ENCODE measurements around the gene MTFR1L. TPM values are rescaled to one million over a fixed set of nuclear protein-coding genes. Genes with fewer than 3 reads are reported as not detected.
A peak's percentile ranks its signal among the peaks of the same experiment; 100 is the strongest.

MTFR1L gene
- total RNA-seq, 2 experiments from 2014 or later = 25.5 to 28.0 TPM

DNA sequence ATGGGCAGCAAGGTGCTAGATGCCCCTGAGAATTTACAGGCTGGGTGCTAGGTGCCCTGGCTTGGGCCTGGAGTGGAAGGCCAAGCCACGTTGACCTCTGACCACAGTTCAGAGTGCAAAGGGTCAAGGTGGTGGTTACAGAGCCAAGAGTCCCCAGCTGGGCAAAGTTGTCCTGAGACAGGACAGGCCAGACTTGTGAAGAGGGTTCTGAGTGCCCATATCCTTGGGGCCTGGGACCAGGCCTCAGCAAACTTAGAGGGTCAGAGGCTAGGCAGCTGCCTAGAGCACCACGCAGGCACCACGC, 38.7 kb upstream of the MTFR1L start:
- POLR2A ChIA-PET = no interaction called here
- Mint-ChIP-seq H3K4me1 (ENCODE audit: low read depth) (peaks cover 28% of the 10 kb centered on the region), H3K27ac (no peak overlapping the region), H3K4me3 (no peak overlapping the region), H3K36me3 (ENCODE audit: low read depth) (peaks cover 80% of the 10 kb centered on the region), H3K27me3 (no peaks in the 10 kb centered on the region), H3K9me3 (no peaks in the 10 kb centered on the region)
- no peak for ATAC-seq (ENCODE audit: poor library complexity)
- TF ChIP-seq, protein P1, sequence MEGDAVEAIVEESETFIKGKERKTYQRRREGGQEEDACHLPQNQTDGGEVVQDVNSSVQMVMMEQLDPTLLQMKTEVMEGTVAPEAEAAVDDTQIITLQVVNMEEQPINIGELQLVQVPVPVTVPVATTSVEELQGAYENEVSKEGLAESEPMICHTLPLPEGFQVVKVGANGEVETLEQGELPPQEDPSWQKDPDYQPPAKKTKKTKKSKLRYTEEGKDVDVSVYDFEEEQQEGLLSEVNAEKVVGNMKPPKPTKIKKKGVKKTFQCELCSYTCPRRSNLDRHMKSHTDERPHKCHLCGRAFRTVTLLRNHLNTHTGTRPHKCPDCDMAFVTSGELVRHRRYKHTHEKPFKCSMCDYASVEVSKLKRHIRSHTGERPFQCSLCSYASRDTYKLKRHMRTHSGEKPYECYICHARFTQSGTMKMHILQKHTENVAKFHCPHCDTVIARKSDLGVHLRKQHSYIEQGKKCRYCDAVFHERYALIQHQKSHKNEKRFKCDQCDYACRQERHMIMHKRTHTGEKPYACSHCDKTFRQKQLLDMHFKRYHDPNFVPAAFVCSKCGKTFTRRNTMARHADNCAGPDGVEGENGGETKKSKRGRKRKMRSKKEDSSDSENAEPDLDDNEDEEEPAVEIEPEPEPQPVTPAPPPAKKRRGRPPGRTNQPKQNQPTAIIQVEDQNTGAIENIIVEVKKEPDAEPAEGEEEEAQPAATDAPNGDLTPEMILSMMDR (IDR thresholded peaks at IDR 0.05) = no peak
- CTCF ChIA-PET = interaction anchor here (1.5 kb wide), 1 partner anchor 173 kb away, joined by 3 read pairs; no protein-coding TSS in a partner anchor
- peaks cover 66% of the 10 kb centered on the region for H3K36me3 ChIP-seq (ENCODE audit: insufficient read depth, low read length)
- H3K9me3 ChIP-seq (ENCODE audit: control insufficient read depth in 1 of 2, insufficient read depth in 1 of 2, low read length in 2 of 2) = no peaks in the 10 kb centered on the region
- DNase-seq = no peak
- no peaks in the 10 kb centered on the region for H3K27me3 ChIP-seq (ENCODE audit: control insufficient read depth in 1 of 2, insufficient read depth in 2 of 2, low read length in 2 of 2)
- no peak overlapping the region for H3K4me3 ChIP-seq (ENCODE audit: low read length)
- H3K27ac ChIP-seq (ENCODE audit: low read depth in 1 of 2, low read length in 2 of 2) = peak overlapping the region in 1 of 2 donors; percentile 3
- peaks cover 26% of the 10 kb centered on the region for H3K4me1 ChIP-seq (ENCODE audit: insufficient read depth, low read length)
- intact Hi-C loops (cut with DNase I, micrococcal nuclease) = no loop called here

DNA sequence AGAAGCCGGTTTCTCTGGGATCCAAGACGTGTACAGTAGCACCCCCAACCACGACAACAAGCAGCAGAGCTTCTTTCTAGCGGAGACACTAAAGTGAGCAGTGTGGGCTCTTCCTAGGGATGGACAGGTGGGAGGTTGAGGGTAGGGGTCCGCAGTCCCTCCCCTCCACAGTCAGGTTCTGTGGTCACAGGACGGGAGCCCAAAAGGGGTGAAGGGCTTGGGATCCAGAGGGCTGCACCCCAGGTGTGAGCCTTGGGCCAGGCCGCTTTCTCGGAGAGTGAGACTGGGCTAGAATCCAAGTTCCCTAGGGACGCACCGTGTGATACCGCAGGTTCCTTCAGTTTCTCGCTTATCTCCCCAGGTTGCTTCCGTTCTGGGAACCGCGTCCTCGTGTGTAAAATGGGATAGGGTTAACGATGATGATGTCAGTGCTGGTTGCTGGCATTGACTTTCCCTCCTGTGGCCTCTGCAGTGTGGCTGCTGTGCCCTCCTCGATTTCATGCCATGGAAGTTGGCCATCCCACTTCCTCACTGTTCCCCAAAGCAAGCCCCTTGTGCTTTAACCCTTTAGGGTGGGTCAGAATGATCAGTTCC, 37.0 kb upstream of the MTFR1L start:
- POLR2A ChIA-PET = no interaction called here
- ATAC-seq (ENCODE audit: poor library complexity) = no peak
- Histone ChIP-seq H3K4me1 (ENCODE audit: insufficient read depth, low read length) (peaks cover 9% of the 10 kb centered on the region), H3K27ac (ENCODE audit: low read depth in 1 of 2, low read length in 2 of 2) (no peak overlapping the region), H3K4me3 (ENCODE audit: low read length) (no peak overlapping the region), H3K27me3 (ENCODE audit: control insufficient read depth in 1 of 2, insufficient read depth in 2 of 2, low read length in 2 of 2) (no peaks in the 10 kb centered on the region), H3K36me3 (ENCODE audit: insufficient read depth, low read length) (peaks cover 72% of the 10 kb centered on the region), H3K9me3 (ENCODE audit: control insufficient read depth in 1 of 2, insufficient read depth in 1 of 2, low read length in 2 of 2) (no peaks in the 10 kb centered on the region)
- no peak for DNase-seq
- H3K27me3 Mint-ChIP-seq = no peaks in the 10 kb centered on the region
- H3K36me3 Mint-ChIP-seq (ENCODE audit: low read depth) = peaks cover 88% of the 10 kb centered on the region
- intact Hi-C loops (cut with DNase I, micrococcal nuclease) = no loop called here
- H3K4me1 Mint-ChIP-seq (ENCODE audit: low read depth) = peaks cover 17% of the 10 kb centered on the region
- H3K4me3 Mint-ChIP-seq = no peak overlapping the region
- TF ChIP-seq, protein P1 (IDR thresholded peaks at IDR 0.05) = no peak
- H3K27ac Mint-ChIP-seq = peak overlapping the region; percentile 75
- H3K9me3 Mint-ChIP-seq = no peaks in the 10 kb centered on the region
- CTCF ChIA-PET = interaction anchor here (0.9 kb wide), 1 partner anchor 16 kb away, joined by 3 read pairs; no protein-coding TSS in a partner anchor

DNA sequence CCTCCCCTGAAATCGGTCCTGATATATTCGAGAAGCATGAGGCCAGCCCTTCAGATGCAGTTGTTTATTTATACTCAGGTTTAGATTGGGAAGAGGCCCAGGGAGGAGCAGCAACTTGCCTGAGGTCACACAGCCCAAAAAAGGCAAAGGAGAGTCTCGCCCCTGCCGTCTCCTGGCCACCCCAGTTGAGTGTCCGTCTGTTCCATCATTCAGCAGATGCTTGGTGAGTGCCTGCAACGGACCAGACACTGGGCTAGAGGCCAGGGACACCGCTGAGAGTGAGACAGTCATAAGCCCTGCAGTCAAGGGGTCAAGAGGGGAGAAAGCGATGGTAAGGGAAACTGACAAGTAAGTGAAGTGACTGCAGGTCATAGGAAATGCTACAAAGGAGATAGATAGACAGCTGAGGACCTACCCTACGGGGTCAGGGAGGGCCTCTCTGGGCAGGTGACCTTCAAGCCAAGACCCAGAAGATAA, 35.1 kb upstream of the MTFR1L start:
- intact Hi-C loops (cut with DNase I, micrococcal nuclease) = no loop called here
- H3K36me3 ChIP-seq (ENCODE audit: insufficient read depth, low read length) = peaks cover 68% of the 10 kb centered on the region
- Mint-ChIP-seq H3K27me3 (no peaks in the 10 kb centered on the region), H3K27ac (peak overlapping the region; percentile 61), H3K4me1 (ENCODE audit: low read depth) (peaks cover 8% of the 10 kb centered on the region), H3K9me3 (no peaks in the 10 kb centered on the region), H3K4me3 (no peak overlapping the region), H3K36me3 (ENCODE audit: low read depth) (peaks cover 83% of the 10 kb centered on the region)
- no peaks in the 10 kb centered on the region for H3K27me3 ChIP-seq (ENCODE audit: control insufficient read depth in 1 of 2, insufficient read depth in 2 of 2, low read length in 2 of 2)
- TF ChIP-seq, protein P1 (IDR thresholded peaks at IDR 0.05) = no peak
- no peaks in the 10 kb centered on the region for H3K9me3 ChIP-seq (ENCODE audit: control insufficient read depth in 1 of 2, insufficient read depth in 1 of 2, low read length in 2 of 2)
- DNase-seq (no peak), ATAC-seq (ENCODE audit: poor library complexity) (no peak)
- no peak overlapping the region for H3K4me3 ChIP-seq (ENCODE audit: low read length)
- H3K27ac ChIP-seq (ENCODE audit: low read depth in 1 of 2, low read length in 2 of 2) = no peak overlapping the region
- POLR2A ChIA-PET = interaction anchor here (1.2 kb wide), 1 partner anchor 15 kb away, joined by 3 read pairs; no protein-coding TSS in a partner anchor
- CTCF ChIA-PET = no interaction called here
- H3K4me1 ChIP-seq (ENCODE audit: insufficient read depth, low read length) = no peaks in the 10 kb centered on the region

Measured in CD4-positive, alpha-beta T cell (primary cell).